Neutrophil (primary cell): ENCODE measurements around the gene TMCC3.

Experiments
- H3K27ac ChIP-seq: fragments of 200-600 bp; sonication (generic); 2 replicates; pipeline ENCODE4 v1.5.1; 2016; ENCODE audit warnings: mild to moderate bottlenecking, moderate library complexity
- H3K27me3 ChIP-seq: fragments of 200-600 bp; sonication (generic); 2 replicates; pipeline ENCODE4 v1.6.0; 2016; ENCODE audit warnings: mild to moderate bottlenecking
- H3K36me3 ChIP-seq: fragments of 200-600 bp; sonication (generic); 2 replicates; pipeline ENCODE4 v1.5.1; 2017
- H3K4me1 ChIP-seq, 2 experiments: fragments of 200-600 bp in 1 of 2; sonication (generic) in 1 of 2; 1 replicate in 1 of 2; 2 replicates in 1 of 2; pipeline versions ENCODE4 v1.5.1 to v1.6.1; 2013 to 2016; ENCODE audit warnings: low read depth in 1 of 2, low read length in 1 of 2, mild to moderate bottlenecking in 1 of 2, moderate library complexity in 1 of 2; ENCODE audit not compliant: control insufficient read depth in 1 of 2, insufficient read depth in 1 of 2
- H3K4me3 ChIP-seq, 2 experiments: fragments of 200-600 bp in 1 of 2; sonication (generic) in 1 of 2; 1 replicate in 1 of 2; 2 replicates in 1 of 2; pipeline ENCODE4 v1.5.1; 2013 to 2016; ENCODE audit warnings: low read depth in 1 of 2, low read length in 1 of 2, mild to moderate bottlenecking in 1 of 2, moderate library complexity in 1 of 2
- H3K9me3 ChIP-seq: fragments of 200-600 bp; sonication (generic); 2 replicates; pipeline ENCODE4 v1.5.1; 2016
- TF ChIP-seq, protein P1 (sequence below): fragments of 200-600 bp; sonication (generic); IDR thresholded peaks from 2 replicates; pipeline ENCODE4 v1.5.1; 2016; ENCODE audit warnings: antibody characterized with exemption

Gene TMCC3

DNA sequence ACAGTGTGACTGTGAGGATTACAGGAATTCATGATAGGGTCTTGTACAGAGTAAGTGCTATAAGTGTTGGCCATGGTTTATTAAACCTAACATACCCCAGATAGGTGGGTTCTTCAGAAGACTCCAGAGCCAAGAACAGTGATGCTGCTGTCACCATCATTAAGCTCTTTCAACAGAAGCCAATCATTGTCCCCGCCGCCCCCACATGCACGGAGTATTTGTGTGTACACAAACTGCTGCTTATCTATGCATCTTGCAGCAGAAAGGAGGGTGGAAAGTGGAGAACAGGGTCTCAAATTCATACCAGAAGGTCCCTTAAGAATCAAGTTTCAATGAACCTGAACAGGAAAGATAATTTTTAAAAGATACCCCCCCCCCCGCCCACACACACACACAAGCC lies 51.2 kb downstream of the TMCC3 start:
- Histone ChIP-seq H3K4me1 (peaks cover 9 to 17% of the 10 kb centered on the region in 2 experiments), H3K4me3 (no peak overlapping the region), H3K27ac (no peak overlapping the region), H3K36me3 (peaks cover 5% of the 10 kb centered on the region), H3K9me3 (no peaks in the 10 kb centered on the region), H3K27me3 (no peaks in the 10 kb centered on the region)
- TF ChIP-seq, protein P1, sequence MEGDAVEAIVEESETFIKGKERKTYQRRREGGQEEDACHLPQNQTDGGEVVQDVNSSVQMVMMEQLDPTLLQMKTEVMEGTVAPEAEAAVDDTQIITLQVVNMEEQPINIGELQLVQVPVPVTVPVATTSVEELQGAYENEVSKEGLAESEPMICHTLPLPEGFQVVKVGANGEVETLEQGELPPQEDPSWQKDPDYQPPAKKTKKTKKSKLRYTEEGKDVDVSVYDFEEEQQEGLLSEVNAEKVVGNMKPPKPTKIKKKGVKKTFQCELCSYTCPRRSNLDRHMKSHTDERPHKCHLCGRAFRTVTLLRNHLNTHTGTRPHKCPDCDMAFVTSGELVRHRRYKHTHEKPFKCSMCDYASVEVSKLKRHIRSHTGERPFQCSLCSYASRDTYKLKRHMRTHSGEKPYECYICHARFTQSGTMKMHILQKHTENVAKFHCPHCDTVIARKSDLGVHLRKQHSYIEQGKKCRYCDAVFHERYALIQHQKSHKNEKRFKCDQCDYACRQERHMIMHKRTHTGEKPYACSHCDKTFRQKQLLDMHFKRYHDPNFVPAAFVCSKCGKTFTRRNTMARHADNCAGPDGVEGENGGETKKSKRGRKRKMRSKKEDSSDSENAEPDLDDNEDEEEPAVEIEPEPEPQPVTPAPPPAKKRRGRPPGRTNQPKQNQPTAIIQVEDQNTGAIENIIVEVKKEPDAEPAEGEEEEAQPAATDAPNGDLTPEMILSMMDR: no peak

DNA sequence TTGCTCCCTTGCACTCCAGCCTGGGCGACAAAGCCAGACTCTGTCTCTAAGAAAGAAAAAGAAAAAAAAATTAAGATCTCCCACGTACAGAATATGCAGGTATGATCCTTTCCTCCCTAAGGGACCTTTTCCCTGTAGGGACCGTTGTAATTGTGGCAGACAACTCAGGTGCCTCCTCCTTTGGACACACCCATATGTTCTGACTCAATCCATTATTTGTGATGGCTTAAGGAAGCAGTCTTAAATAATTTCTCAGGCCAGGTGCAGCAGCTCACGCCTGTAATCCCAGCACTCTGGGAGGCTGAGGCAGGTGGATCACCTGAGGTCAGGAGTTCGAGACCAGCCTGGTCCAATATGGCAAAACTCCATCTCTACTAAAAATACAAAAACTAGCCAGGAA lies 53.1 kb downstream of the TMCC3 start:
- H3K27ac ChIP-seq: no peak overlapping the region
- H3K27me3 ChIP-seq: no peaks in the 10 kb centered on the region

DNA sequence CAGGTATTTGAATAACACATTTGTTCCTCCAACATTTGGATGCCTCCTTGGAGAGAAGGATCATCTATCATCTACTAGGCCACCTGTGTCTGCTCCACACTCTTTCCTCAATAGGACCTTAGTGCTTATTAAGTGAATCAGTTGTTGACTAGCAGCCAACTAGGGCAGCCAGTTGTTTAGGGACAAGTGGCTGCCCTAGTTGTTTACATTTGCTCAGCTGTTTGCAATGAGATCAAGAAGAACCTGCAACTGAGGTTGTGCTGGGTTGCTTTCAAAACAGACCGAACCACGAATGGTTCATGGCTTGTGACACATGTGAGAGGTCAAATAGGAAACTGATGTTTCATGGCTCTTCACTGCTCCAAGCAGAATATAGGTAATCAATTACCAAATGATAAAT lies 53.8 kb downstream of the TMCC3 start:
- Histone ChIP-seq H3K27me3 (no peaks in the 10 kb centered on the region), H3K4me1 (no peaks in the 10 kb centered on the region), H3K9me3 (no peaks in the 10 kb centered on the region), H3K4me3 (no peak overlapping the region), H3K27ac (no peak overlapping the region), H3K36me3 (peaks cover 5% of the 10 kb centered on the region)
- TF ChIP-seq, protein P1: no peak

More for the DNA sequence above, 53.1 kb downstream of the TMCC3 start:
- peaks cover 5% of the 10 kb centered on the region for H3K36me3 ChIP-seq
- TF ChIP-seq, protein P1: no peak
- no peaks in the 10 kb centered on the region for H3K9me3 ChIP-seq
- no peak overlapping the region for H3K4me3 ChIP-seq
- H3K4me1 ChIP-seq: no peaks in the 10 kb centered on the region

DNA sequence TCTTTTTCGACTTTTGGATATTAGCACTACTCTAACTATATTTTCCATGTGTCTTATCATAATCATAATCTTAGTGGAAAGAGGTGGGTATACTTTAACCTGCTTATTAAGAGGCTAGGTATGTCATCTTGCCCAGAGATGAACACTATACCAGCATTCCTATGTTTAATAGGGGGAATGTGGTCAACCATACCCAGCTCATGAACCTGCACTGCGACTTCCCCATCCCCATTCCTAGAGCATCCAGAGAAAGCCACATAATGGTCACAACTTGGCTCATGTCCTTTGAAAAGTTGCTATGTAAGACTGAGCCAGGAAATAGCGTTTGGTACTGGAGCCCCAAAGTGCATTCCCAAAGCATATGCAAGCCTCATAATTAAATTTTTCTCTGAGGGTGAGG lies 55.2 kb downstream of the TMCC3 start:
- no peak overlapping the region for H3K27ac ChIP-seq
- H3K4me3 ChIP-seq: no peak overlapping the region
- TF ChIP-seq, protein P1: no peak
- no peaks in the 10 kb centered on the region for H3K9me3 ChIP-seq
- no peaks in the 10 kb centered on the region for H3K27me3 ChIP-seq
- H3K4me1 ChIP-seq: no peaks in the 10 kb centered on the region
- H3K36me3 ChIP-seq: peaks cover 5% of the 10 kb centered on the region

DNA sequence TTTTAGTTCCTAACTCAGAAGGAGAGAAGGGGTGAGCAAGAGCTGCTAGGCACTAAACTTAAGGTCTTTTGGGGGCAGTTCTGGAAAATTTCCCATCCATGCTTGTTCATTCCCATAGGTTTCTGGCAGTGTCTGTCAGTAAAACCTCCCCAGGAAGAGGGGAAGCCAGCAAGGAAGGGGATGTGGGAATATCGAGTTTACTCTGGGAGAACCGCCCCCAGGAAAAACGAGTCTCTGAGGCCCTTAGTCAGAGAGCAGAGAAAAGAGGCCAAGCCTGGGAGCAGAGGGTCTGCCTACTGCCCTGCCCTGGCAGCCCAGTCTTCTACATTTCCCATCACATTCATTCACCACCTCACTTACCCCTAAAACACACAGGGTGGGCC lies 55.9 kb downstream of the TMCC3 start:
- H3K27me3 ChIP-seq: no peaks in the 10 kb centered on the region
- H3K4me1 ChIP-seq: no peaks in the 10 kb centered on the region
- H3K36me3 ChIP-seq: peaks cover 5% of the 10 kb centered on the region
- no peaks in the 10 kb centered on the region for H3K9me3 ChIP-seq
- TF ChIP-seq, protein P1: no peak
- H3K27ac ChIP-seq: no peak overlapping the region
- H3K4me3 ChIP-seq: no peak overlapping the region
